Activated T-helper 2 cell treated with anti-CD3 and anti-CD28 coated beads, Interferon-gamma antibody, Interleukin-2, Interleukin-4, amounts not matched to agents 10 μg/mL and 5 μg/mL and 100 μg/mL, durations not matched to agents 14 hours and 24 hours and 36 hours (primary cell): Measurements from ENCODE around the gene TOMM40. TPM values are rescaled to one million over a fixed set of nuclear protein-coding genes. Genes with fewer than 3 reads are reported as not detected.
"Not testable (repeated sequence)": the region's sequence is repeated elsewhere in the genome, so short reads cannot be mapped to it uniquely, and the experiment has no call there.

ENCODE experiments used
- DNase-seq: peaks from one replicate; pipeline ENCODE4 v3.0.0; 2021; ENCODE audit warnings: low spot score
- H3K27ac Mint-ChIP-seq: one replicate; pipeline ENCODE4 v1.8.0; 2021; ENCODE audit warnings: mixed read lengths
- H3K27me3 Mint-ChIP-seq: one replicate; pipeline ENCODE4 v1.8.0; 2021; ENCODE audit warnings: low read depth, mixed read lengths
- H3K36me3 Mint-ChIP-seq: one replicate; pipeline ENCODE4 v1.8.0; 2021; ENCODE audit warnings: low read depth, mixed read lengths
- H3K4me1 Mint-ChIP-seq: one replicate; pipeline ENCODE4 v1.8.0; 2021; ENCODE audit warnings: low read depth, mixed read lengths
- H3K4me3 Mint-ChIP-seq: one replicate; pipeline ENCODE4 v1.8.0; 2021; ENCODE audit warnings: low read depth, mild to moderate bottlenecking, moderate library complexity, mixed read lengths
- H3K9me3 Mint-ChIP-seq: one replicate; pipeline ENCODE4 v1.8.0; 2021; ENCODE audit warnings: mixed read lengths
- intact Hi-C: fragments of 100-400 bp; cut with micrococcal nuclease; formaldehyde crosslinking; loops from one replicate; pipeline ENCODE4 v1.15.1; 2023
- total RNA-seq: library from RNA; stranded (reverse); gene quantifications from 2 replicates; pipeline ENCODE4 v1.2.3, GENCODE V29; 2022

Gene TOMM40
- total RNA-seq, 1 donor from 2014 or later, result 152 TPM

GRCh38 chr19:44908074-44908835, 17.2 kb downstream of the TOMM40 start:
- peaks cover 18% of the 10 kb centered on the region for H3K4me1 Mint-ChIP-seq
- H3K27me3 Mint-ChIP-seq, result peaks cover 13% of the 10 kb centered on the region
- no peak overlapping the region for H3K27ac Mint-ChIP-seq
- no peak for DNase-seq
- no peaks in the 10 kb centered on the region for H3K9me3 Mint-ChIP-seq
- intact Hi-C loops, result no loop called here
- peaks cover 10% of the 10 kb centered on the region for H3K36me3 Mint-ChIP-seq
- H3K4me3 Mint-ChIP-seq, result no peak overlapping the region

GRCh38 chr19:44908836-44909261, 17.8 kb downstream of the TOMM40 start:
- Mint-ChIP-seq H3K36me3 (peaks cover 4% of the 10 kb centered on the region), H3K9me3 (no peaks in the 10 kb centered on the region), H3K4me3 (no peak overlapping the region), H3K27ac (no peak overlapping the region), H3K27me3 (peaks cover 13% of the 10 kb centered on the region), H3K4me1 (peaks cover 22% of the 10 kb centered on the region)
- DNase-seq, result no peak
- intact Hi-C loops, result no loop called here

- H3K27me3 Mint-ChIP-seq, result peaks cover 13% of the 10 kb centered on the region
- no peak overlapping the region for H3K27ac Mint-ChIP-seq
- no peak for DNase-seq
- no peak overlapping the region for H3K4me3 Mint-ChIP-seq
- intact Hi-C loops, result no loop called here
- no peaks in the 10 kb centered on the region for H3K9me3 Mint-ChIP-seq
- no peaks in the 10 kb centered on the region for H3K36me3 Mint-ChIP-seq
- H3K4me1 Mint-ChIP-seq, result peaks cover 30% of the 10 kb centered on the region
Observed at GRCh38 chr19:44909775-44910174, 18.7 kb downstream of the TOMM40 start.

GRCh38 chr19:44911896-44912295, 20.8 kb downstream of the TOMM40 start:
- DNase-seq, intact Hi-C loops, H3K36me3 Mint-ChIP-seq, H3K27ac Mint-ChIP-seq, H3K27me3 Mint-ChIP-seq, H3K9me3 Mint-ChIP-seq, H3K4me3 Mint-ChIP-seq: not testable (repeated sequence)
- peaks cover 27% of the 10 kb centered on the region for H3K4me1 Mint-ChIP-seq

GRCh38 chr19:44912854-44913253, 21.8 kb downstream of the TOMM40 start:
- DNase-seq, result no peak
- H3K4me1 Mint-ChIP-seq, result peaks cover 27% of the 10 kb centered on the region
- peak overlapping the region; percentile 63 for H3K27ac Mint-ChIP-seq
- H3K4me3 Mint-ChIP-seq, result no peak overlapping the region
- H3K27me3 Mint-ChIP-seq, result peaks cover 7% of the 10 kb centered on the region
- H3K36me3 Mint-ChIP-seq, result no peaks in the 10 kb centered on the region
- intact Hi-C loops, result no loop called here
- H3K9me3 Mint-ChIP-seq, result no peaks in the 10 kb centered on the region

GRCh38 chr19:44913512-44914432, 22.7 kb downstream of the TOMM40 start:
- H3K4me1 Mint-ChIP-seq, result peaks cover 27% of the 10 kb centered on the region
- peak overlapping the region; percentile 18 for H3K27ac Mint-ChIP-seq
- H3K36me3 Mint-ChIP-seq, DNase-seq, intact Hi-C loops, H3K9me3 Mint-ChIP-seq, H3K27me3 Mint-ChIP-seq: not testable (repeated sequence)
- H3K4me3 Mint-ChIP-seq, result peak overlapping the region; percentile 98

GRCh38 chr19:44914433-44915206, 23.6 kb downstream of the TOMM40 start, which contains the start of gene APOC1:
TSS of gene APOC1 (plus strand) at chr19:44914608. CDS start at chr19:44914892, 284 bp downstream.
- H3K9me3 Mint-ChIP-seq, intact Hi-C loops, H3K36me3 Mint-ChIP-seq, H3K27me3 Mint-ChIP-seq: not testable (repeated sequence)
- H3K4me3 Mint-ChIP-seq, result peak within 1 kb of the TSS; percentile 98
- peak within 1 kb of the TSS; percentile 96 for H3K27ac Mint-ChIP-seq
- peak; percentile 75 for DNase-seq
- peaks cover 27% of the 10 kb centered on the region for H3K4me1 Mint-ChIP-seq

- peaks cover 4% of the 10 kb centered on the region for H3K4me1 Mint-ChIP-seq
- H3K27me3 Mint-ChIP-seq, result peaks cover 14% of the 10 kb centered on the region
- H3K27ac Mint-ChIP-seq, result no peak overlapping the region
- H3K4me3 Mint-ChIP-seq, result no peak overlapping the region
- intact Hi-C loops, result no loop called here
- H3K9me3 Mint-ChIP-seq, result no peaks in the 10 kb centered on the region
- DNase-seq, result no peak
- H3K36me3 Mint-ChIP-seq, result no peaks in the 10 kb centered on the region
Observed at GRCh38 chr19:44924243-44924725, 33.2 kb downstream of the TOMM40 start.

GRCh38 chr19:44925114-44925891, 34.2 kb downstream of the TOMM40 start:
- Mint-ChIP-seq H3K27ac (no peak overlapping the region), H3K4me1 (peaks cover 4% of the 10 kb centered on the region), H3K27me3 (peaks cover 14% of the 10 kb centered on the region), H3K4me3 (no peak overlapping the region), H3K36me3 (no peaks in the 10 kb centered on the region), H3K9me3 (no peaks in the 10 kb centered on the region)
- intact Hi-C loops, result no loop called here
- no peak for DNase-seq

- Mint-ChIP-seq H3K27me3 (peaks cover 14% of the 10 kb centered on the region), H3K4me3 (peak overlapping the region; percentile 68), H3K27ac (peak overlapping the region; percentile 3)
- H3K36me3 Mint-ChIP-seq, H3K9me3 Mint-ChIP-seq, DNase-seq, H3K4me1 Mint-ChIP-seq, intact Hi-C loops: not testable (repeated sequence)
Observed at GRCh38 chr19:44926245-44927077, 35.4 kb downstream of the TOMM40 start.

GRCh38 chr19:44927746-44928145, 36.7 kb downstream of the TOMM40 start:
- peaks cover 14% of the 10 kb centered on the region for H3K27me3 Mint-ChIP-seq
- H3K4me1 Mint-ChIP-seq, result peaks cover 4% of the 10 kb centered on the region
- DNase-seq, result no peak
- H3K36me3 Mint-ChIP-seq, result no peaks in the 10 kb centered on the region
- H3K4me3 Mint-ChIP-seq, result no peak overlapping the region
- no peaks in the 10 kb centered on the region for H3K9me3 Mint-ChIP-seq
- intact Hi-C loops, result no loop called here
- H3K27ac Mint-ChIP-seq, result no peak overlapping the region
